Measurements from ENCODE around the gene ARL3. TPM values are rescaled to one million over a fixed set of nuclear protein-coding genes. Genes with fewer than 3 reads are reported as not detected.

The ARL3 gene
- total RNA-seq, 4 donors from 2014 or later: 2.2 to 3.4 (median 2.8) TPM

DNA sequence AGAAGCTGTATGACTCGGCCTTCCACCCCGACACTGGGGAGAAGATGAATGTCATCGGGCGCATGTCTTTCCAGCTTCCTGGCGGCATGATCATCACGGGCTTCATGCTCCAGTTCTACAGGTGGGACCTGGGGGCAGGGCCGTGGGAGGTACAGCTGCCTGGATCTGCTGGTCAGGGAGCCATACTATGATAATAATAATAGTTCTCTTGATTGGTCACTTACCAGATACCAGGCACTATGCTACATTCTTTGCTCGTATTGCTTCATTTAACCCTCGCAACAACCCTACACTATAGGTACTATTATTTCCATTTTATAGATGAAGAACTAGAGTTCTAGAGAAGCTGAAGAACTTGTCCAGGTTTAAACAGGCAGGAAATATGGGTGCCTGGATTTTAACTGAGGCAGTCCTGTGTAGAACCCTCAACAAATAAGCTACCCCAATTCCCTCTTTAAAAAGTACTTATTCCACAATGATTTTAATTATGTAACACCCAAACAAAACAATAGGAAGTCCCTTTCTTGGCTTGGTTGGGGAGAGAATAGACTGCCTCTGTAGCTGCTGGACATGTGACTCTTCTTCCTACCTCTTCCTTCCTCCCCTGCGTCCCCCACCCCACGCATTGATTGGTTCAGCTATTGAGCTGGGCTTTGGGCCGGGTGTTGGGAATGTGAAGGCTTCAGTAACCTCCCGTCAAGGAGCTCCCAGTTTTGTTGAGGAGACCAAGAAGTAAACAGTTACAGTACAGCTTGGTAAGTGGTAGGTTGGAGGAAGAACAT is 13.0 kb upstream of the ARL3 start:
- H3K27ac ChIP-seq: no peak overlapping the region
- H3K27me3 ChIP-seq: no peaks in the 10 kb centered on the region
- H3K4me3 ChIP-seq: no peak overlapping the region
- in situ Hi-C loops (cut with MboI; ENCODE audit: low pct_ligation_motif_present in 1 of 4, low pct_unique_long_range_greater_than_20kb in 1 of 4, low sequenced_read_pairs in 3 of 4) (loop anchor here (10.0 to 25.0 kb wide), 3 partner anchors 168 to 335 kb away; no protein-coding TSS in a partner anchor), intact Hi-C loops (cut with DNase I; ENCODE audit: low total_unique reads) (loop anchor here (10.0 kb wide), 1 partner anchor 108 kb away; the partner anchor contains the start of gene CYP17A1)
- peaks cover 0 to 3% (median 0%) of the 10 kb centered on the region in 4 donors for H3K4me1 ChIP-seq
- WGBS, 2 donors (ENCODE audit: low coverage in 1 of 2): 67 to 83% methylated on average over 4 to 13 of the region's 13 CpGs
- H3K9me3 ChIP-seq: no peaks in the 10 kb centered on the region
- H3K36me3 ChIP-seq: no peaks in the 10 kb centered on the region
- no peak for DNase-seq
- TF ChIP-seq, protein P1, sequence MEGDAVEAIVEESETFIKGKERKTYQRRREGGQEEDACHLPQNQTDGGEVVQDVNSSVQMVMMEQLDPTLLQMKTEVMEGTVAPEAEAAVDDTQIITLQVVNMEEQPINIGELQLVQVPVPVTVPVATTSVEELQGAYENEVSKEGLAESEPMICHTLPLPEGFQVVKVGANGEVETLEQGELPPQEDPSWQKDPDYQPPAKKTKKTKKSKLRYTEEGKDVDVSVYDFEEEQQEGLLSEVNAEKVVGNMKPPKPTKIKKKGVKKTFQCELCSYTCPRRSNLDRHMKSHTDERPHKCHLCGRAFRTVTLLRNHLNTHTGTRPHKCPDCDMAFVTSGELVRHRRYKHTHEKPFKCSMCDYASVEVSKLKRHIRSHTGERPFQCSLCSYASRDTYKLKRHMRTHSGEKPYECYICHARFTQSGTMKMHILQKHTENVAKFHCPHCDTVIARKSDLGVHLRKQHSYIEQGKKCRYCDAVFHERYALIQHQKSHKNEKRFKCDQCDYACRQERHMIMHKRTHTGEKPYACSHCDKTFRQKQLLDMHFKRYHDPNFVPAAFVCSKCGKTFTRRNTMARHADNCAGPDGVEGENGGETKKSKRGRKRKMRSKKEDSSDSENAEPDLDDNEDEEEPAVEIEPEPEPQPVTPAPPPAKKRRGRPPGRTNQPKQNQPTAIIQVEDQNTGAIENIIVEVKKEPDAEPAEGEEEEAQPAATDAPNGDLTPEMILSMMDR (IDR thresholded peaks at IDR 0.05): no peak
- TF ChIP-seq POLR2A (IDR thresholded peaks at IDR 0.05) (no peak), EP300 (IDR thresholded peaks at IDR 0.05; ENCODE audit: low read depth) (no peak)

DNA sequence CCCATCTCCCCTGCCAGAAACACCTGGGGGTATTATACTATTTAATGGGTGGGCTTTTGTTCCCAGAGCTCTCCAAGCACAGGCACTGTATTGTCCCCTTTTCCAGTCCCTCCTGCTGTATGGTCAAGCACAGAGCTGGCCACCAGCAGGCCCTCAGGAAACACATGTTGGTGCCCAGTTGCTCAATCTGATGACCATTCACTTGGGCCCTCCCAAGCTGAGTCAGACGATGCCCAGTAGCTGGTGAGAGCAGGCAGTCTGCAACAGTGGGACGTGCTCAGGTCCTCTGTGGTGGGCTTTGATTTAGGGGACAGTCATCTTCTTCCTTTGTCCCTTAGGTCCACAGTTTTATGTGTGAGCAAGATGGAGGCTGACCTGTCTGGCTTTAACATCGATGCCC is 12.1 kb upstream of the ARL3 start:
- peaks cover 0 to 3% (median 0%) of the 10 kb centered on the region in 4 donors for H3K4me1 ChIP-seq
- in situ Hi-C loops (cut with MboI; ENCODE audit: low pct_ligation_motif_present in 1 of 4, low pct_unique_long_range_greater_than_20kb in 1 of 4, low sequenced_read_pairs in 3 of 4) (loop anchor here (10.0 to 25.0 kb wide), 3 partner anchors 169 to 336 kb away; no protein-coding TSS in a partner anchor), intact Hi-C loops (cut with DNase I; ENCODE audit: low total_unique reads) (loop anchor here (10.0 kb wide), 1 partner anchor 109 kb away; the partner anchor contains the start of gene CYP17A1)
- H3K9me3 ChIP-seq: no peaks in the 10 kb centered on the region
- H3K27me3 ChIP-seq: no peaks in the 10 kb centered on the region
- WGBS, 2 donors (ENCODE audit: low coverage in 1 of 2): 55% methylated on average over 3 of the region's 3 CpGs; no CpG with 5 or more reads in 1 of the 2 donors
- no peak for DNase-seq
- no peak overlapping the region for H3K4me3 ChIP-seq
- TF ChIP-seq, protein P1 (IDR thresholded peaks at IDR 0.05): no peak
- no peak for TF ChIP-seq EP300 (IDR thresholded peaks at IDR 0.05; ENCODE audit: low read depth)
- TF ChIP-seq POLR2AphosphoS5 (IDR thresholded peaks at IDR 0.05): no peak
- no peak for TF ChIP-seq POLR2A (IDR thresholded peaks at IDR 0.05)
- H3K36me3 ChIP-seq: no peaks in the 10 kb centered on the region
- no peak overlapping the region for H3K27ac ChIP-seq

DNA sequence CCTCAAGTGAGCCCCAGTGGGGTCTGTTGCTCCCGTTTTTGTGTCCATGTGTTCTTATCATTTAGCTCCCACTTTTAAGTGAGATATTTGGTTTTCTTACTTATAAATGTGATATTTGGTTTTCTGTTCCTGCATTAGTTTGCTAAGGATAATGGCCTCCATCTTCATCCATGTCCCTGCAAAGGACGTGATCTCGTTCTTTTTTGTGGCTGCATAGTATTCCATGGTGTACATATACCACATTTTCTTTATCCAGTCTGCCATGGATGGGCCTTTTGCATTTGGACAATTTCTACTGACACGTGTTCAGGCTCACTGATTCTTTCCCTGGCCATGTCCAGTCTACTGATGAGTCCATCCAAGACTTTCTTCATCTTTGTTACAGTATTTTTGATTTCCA is 9.8 kb upstream of the ARL3 start:
- H3K27ac ChIP-seq: no peak overlapping the region
- 94 to 100% methylated on average over 4 of the region's 4 CpGs for WGBS, 2 donors (ENCODE audit: low coverage in 1 of 2)
- H3K27me3 ChIP-seq: no peaks in the 10 kb centered on the region
- H3K4me3 ChIP-seq: no peak overlapping the region
- no peaks in the 10 kb centered on the region for H3K9me3 ChIP-seq
- no peaks in the 10 kb centered on the region for H3K4me1 ChIP-seq
- no peak for DNase-seq
- no peaks in the 10 kb centered on the region for H3K36me3 ChIP-seq
- TF ChIP-seq POLR2AphosphoS5 (IDR thresholded peaks at IDR 0.05) (no peak), EP300 (IDR thresholded peaks at IDR 0.05; ENCODE audit: low read depth) (no peak), POLR2A (IDR thresholded peaks at IDR 0.05) (no peak)
- TF ChIP-seq, protein P1 (IDR thresholded peaks at IDR 0.05): no peak
- in situ Hi-C loops (cut with MboI; ENCODE audit: low pct_ligation_motif_present in 1 of 4, low pct_unique_long_range_greater_than_20kb in 1 of 4, low sequenced_read_pairs in 3 of 4) (loop anchor here in 3 of 4 donors (10.0 kb wide), 2 partner anchors 171 to 181 kb away; no protein-coding TSS in a partner anchor), intact Hi-C loops (cut with DNase I; ENCODE audit: low total_unique reads) (loop anchor here (2.0 to 10.0 kb wide), 2 partner anchors 111 to 221 kb away; partner anchors contain the start of genes ACTR1A, CYP17A1 and SUFU)

DNA sequence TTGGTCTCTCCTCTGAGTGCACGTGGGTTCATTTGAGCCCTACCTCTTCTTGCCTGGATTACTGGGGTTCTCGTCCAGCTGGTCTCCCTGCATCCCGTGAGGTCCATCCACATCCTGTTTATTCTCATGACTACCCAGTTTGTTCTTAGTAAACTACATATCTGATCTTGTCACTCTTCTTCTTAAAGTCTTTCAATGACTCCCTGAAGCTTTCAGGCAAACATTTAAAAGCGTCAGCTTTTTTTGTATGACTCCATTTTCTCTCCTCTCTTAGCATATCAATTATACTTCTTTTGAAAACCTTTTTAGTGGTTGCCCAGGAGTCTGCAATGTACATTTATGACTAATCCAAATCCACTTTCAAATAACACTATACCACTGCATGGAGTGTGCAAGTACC is 7.8 kb upstream of the ARL3 start:
- H3K27me3 ChIP-seq: no peaks in the 10 kb centered on the region
- no peaks in the 10 kb centered on the region for H3K9me3 ChIP-seq
- WGBS, 2 donors (ENCODE audit: low coverage in 1 of 2): 58 to 76% methylated on average over 2 to 4 of the region's 4 CpGs
- in situ Hi-C loops (cut with MboI; ENCODE audit: low pct_ligation_motif_present in 1 of 4, low pct_unique_long_range_greater_than_20kb in 1 of 4, low sequenced_read_pairs in 3 of 4) (loop anchor here in 3 of 4 donors (10.0 kb wide), 2 partner anchors 173 to 183 kb away; no protein-coding TSS in a partner anchor), intact Hi-C loops (cut with DNase I; ENCODE audit: low total_unique reads) (loop anchor here (2.0 to 10.0 kb wide), 2 partner anchors 113 to 219 kb away; partner anchors contain the start of genes ACTR1A, CYP17A1 and SUFU)
- no peak overlapping the region for H3K4me3 ChIP-seq
- DNase-seq: no peak
- no peaks in the 10 kb centered on the region for H3K36me3 ChIP-seq
- H3K4me1 ChIP-seq: no peaks in the 10 kb centered on the region
- TF ChIP-seq, protein P1 (IDR thresholded peaks at IDR 0.05): no peak
- TF ChIP-seq EP300 (IDR thresholded peaks at IDR 0.05; ENCODE audit: low read depth): no peak
- no peak for TF ChIP-seq POLR2A (IDR thresholded peaks at IDR 0.05)
- no peak for TF ChIP-seq POLR2AphosphoS5 (IDR thresholded peaks at IDR 0.05)
- no peak overlapping the region for H3K27ac ChIP-seq
